Germinal center (tissue), 1 donor: ENCODE results near the gene MB.

ENCODE experiments used
- DNase-seq: peaks from one replicate; pipeline ENCODE4 v3.0.0; 2012; ENCODE audit warnings: mixed read lengths, low spot score

MB gene

GRCh38 chr22:35615156-35615555, 2.0 kb downstream of the MB start:
- DNase-seq, result no peak

- no peak for DNase-seq
Measured at GRCh38 chr22:35614404-35614803, 2.7 kb downstream of the MB start.

DNA sequence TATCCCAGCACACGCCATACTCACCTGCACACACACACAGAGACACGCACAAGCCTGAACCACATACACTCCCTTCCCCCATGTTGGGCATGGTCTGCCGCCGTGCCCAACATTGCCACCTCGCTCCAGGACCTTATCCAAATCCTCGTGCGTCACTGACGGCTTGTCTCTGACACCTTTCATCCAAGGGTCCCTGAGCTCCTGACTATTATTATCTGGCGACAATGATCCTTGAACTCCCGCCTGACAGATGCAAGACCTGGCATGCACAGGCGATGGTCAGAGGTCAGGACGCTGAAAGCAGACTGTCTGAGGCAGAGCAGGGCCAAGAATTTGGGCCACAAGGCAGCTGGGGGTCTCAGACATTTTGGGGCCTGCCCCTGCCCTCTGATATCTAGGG, 4.2 kb downstream of the MB start:
- no peak for DNase-seq

DNA sequence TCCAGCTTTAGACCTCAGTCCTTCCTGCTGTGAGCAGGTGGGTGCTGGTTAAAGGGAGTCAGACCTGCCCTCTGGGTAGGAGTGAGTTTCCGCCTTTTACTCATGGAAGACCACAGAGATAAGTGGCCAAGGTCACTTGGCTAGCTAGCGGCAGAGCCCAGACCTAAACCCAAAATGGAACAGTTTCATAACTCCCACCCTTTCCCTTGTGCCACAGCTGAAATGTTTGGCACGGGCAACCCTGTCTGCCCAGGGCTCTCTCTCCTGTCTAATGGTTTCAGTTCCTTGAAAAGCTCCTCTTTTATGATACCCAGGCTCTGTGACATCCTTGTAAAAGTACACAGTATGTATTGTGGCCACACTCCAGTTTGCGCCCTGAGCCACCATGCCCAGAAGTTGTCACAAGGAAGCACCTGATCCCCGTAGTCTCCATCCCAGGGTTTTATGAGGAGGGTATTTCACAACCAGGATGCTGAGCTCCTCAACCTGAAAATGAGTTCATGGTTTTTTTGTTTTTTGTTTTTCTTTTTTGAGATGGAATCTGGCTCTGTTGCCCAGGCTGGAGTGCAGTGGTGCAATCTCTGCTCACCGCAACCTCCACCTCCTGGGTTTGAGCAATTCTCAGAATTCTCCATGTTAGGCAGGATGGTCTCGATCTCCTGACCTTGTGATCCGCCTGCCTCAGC, 5.1 kb downstream of the MB start:
- DNase-seq, result peak; percentile 32

- no peak for DNase-seq
Measured at GRCh38 chr22:35611200-35611890, 5.8 kb downstream of the MB start.

DNA sequence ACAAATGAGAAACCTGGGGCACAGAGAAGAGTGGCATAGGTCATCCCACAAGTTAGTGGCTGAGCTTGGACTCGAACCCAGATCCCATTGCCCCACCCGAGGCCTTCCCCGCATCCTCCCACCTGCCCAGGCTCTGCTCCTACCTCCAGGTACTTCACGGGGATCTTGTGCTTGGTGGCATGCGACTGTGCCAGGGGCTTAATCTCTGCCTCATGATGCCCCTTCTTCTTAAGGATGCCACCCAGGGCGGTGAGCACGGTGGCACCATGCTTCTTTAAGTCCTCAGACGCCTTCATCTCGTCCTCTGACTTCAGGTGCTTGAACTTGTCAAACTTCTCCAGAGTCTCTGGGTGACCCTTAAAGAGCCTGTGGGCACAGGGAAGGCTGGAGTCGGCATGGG, 6.4 kb downstream of the MB start:
- DNase-seq, result no peak

DNA sequence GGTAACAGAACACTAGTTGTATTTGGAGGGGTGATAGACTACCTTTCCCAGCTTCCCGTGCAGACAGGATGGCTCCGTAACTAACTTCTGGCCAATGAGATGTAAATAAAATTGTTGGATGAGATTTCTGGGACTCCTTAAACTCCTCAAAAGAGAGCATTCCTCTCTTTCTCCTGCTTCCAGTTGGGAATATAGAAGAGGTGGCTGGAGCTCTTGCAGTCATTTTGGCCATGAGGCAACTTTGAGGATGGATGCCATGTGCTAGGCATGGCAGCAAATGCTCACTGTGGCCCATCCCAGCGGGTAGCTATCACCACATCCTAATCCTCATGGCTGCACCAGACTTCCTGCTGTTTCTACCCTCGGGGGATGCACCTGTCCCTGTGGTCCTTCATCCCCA, 7.4 kb downstream of the MB start:
- DNase-seq, result no peak

DNA sequence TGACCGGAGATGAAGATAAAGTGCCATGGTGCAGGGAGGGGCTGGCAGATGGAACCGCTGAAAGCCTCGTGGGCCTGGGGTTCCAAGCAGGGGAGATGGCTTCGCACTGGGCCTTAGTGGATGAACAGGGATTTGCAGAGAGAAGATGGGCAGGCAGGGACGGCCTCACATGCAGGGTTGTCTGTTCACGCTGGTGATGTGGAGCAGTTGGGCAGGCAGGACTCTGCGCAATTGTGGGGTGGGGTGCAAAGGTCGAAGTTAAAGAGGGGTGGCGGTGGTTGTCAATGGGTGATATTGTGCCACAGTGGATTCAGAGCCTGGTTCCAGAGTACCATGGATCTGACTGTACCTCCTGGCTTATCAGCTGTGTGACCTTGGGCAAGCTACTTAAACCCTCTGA, 7.9 kb downstream of the MB start:
- no peak for DNase-seq

DNA sequence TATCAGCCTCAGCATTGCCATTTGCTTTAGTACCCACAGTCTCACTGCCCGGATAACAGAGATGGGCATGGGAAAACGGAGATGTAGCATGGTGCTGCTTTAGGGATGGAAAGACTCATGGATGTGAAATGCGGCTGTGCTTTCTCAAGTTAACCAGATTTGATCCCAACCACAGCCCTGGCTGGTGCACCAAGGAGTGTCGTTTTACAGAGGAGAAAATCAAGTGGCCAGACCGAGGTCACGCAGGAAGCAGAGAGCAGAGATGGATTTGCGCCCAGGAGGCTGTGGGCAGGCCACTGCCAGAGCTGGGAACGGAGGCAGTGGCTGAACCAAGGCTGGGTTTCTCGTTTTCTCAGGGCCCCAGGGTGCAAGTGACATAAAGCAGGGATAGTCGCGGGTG, 9.0 kb downstream of the MB start:
- DNase-seq, result no peak

GRCh38 chr22:35606916-35607315, 10.2 kb downstream of the MB start:
- DNase-seq, result no peak

- no peak for DNase-seq
Measured at GRCh38 chr22:35605851-35606481, 11.2 kb downstream of the MB start.

DNA sequence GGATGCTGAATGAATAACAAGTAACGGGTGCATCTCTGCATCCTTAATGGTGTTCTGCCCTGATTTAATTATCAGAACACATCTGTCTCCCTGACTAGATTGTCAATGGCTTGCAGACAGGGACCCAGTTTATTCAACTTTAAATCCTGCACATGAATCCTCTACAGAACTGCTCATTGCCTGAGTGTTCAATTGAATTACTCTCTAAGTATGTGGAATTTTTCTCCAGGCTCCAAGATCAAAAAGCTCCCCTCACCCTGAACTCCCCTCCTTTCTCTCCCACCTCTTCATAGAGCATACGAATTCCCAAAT, 11.8 kb downstream of the MB start:
- no peak for DNase-seq

DNA sequence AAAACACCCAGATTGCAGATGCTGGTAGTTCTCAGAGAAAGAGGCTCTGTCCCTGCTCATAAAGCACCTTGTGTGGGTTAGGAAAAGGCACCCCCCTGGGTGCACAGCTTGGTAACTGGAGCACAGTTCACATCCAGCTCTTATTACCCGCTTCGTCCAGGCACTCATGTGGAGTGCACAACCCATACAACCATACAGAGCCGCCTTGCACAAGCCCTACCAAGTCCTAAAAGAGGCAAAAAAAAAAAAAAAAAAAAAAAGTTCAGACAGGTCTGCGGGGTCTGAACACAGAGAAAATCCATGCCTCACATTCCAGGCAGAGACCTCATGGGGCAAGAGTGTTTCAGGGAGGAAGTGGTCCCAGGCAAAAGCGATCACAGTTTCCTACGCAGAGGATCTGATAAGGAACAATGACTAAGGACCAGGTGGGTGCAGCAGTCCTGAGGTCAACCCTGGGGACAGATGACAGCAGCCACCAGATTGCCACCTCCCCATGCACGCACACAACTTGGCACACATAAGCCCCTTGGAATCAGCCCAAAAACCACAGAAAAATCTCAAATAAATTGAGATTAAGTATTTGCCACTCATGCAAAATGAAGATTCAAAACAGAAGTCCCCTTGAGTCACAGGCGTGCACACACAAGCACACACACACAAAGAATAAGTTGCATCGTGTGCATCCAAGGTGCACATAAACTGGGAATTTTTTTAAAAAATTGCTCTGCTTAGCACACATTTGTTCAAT, 12.3 kb downstream of the MB start:
- no peak for DNase-seq

GRCh38 chr22:35601743-35602615, 15.2 kb downstream of the MB start:
- no peak for DNase-seq

GRCh38 chr22:35601013-35601580, 16.0 kb downstream of the MB start:
- no peak for DNase-seq

DNA sequence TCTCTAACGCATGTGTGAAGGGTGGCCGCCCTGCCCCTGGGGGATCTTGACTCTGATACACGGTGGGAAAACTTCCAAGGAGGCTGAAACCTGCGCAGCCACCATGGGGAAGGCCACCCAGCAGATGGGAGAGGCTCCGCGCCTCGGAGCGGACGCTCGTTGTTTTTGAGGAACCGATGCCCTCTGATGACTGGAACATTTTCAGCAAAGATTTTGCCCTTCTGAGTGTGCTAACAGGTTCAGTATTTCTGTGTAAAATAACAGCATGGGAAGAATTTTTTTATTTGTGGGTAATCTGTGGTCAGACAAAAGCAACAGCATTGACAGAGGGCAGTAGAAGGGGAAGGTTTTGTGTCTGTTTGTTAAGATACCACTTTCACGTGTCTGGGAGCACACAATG, 16.7 kb downstream of the MB start:
- no peak for DNase-seq

DNA sequence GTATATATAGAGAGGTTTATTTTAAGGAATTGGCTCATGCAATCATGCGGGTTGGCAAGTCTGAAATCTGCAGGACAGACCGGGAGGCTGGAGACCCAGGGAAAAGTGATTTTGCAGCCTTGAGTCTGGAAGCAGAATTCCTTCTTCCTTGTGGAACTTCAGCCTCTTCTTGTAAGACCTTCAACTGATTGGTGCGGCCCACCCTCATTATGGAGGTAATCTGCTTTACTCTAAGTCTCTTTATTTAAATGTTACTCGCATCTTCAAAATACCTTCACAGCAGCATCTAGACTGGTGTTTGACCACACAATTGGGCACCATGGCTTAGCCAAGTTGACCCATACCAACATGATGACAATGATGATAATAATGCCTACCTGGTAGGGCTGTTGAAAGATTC, 17.8 kb downstream of the MB start:
- DNase-seq, result no peak

- no peak for DNase-seq
Measured at GRCh38 chr22:35598396-35598710, 18.8 kb downstream of the MB start.

- DNase-seq, result no peak
Measured at GRCh38 chr22:35597692-35598395, 19.3 kb downstream of the MB start.

- DNase-seq, result no peak
Measured at GRCh38 chr22:35596821-35597220, 20.3 kb downstream of the MB start.

GRCh38 chr22:35594686-35595085, 22.4 kb downstream of the MB start:
- no peak for DNase-seq
